SK-N-SH treated with all-trans-retinoic acid at 6 μM for 48 hours (cell line): ENCODE data around the gene TRIM50.

ENCODE experiments used
- GLIS3 ChIP-seq: fragments of 250-450 bp; sonication (Bioruptor Pico); IDR thresholded peaks from 2 replicates; pipeline ENCODE4 v1.5.0; 2020; ENCODE audit warnings: mild to moderate bottlenecking, moderate library complexity
- PPARA ChIP-seq: fragments of 250-450 bp; sonication (Bioruptor Pico); IDR thresholded peaks from 2 replicates; pipeline ENCODE4 v1.5.0; 2020; ENCODE audit warnings: mild to moderate bottlenecking, borderline replicate concordance
- TF ChIP-seq, protein P1 (sequence below): fragments of 250-450 bp; sonication (Bioruptor Pico); IDR thresholded peaks from 2 replicates; pipeline ENCODE4 v1.5.0; 2020; ENCODE audit warnings: mild to moderate bottlenecking, moderate library complexity

DNA sequence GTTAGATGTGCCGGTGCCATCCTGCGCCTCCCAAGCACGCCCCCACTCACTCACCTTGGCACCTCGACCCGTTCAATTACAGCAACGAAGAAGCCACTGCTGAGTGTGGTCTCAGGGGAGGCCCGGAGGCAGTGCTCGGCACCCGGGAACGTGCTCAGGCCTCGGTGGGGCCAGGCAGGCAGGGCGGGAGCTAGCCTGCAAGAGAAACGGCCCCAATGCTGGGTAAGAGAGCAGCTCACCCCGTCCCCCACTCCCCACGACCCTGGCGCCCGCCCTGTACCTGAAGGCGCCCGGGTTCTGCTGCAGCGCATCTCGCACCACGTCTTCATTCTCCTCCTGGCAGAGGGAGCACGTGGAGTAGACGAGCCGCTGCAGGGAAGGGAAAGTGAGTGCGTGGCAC lies 24.3 kb downstream of the TRIM50 start:
- no peak for TF ChIP-seq GLIS3 (CRISPR knock-in tag)
- TF ChIP-seq PPARA = no peak
- TF ChIP-seq, protein P1, sequence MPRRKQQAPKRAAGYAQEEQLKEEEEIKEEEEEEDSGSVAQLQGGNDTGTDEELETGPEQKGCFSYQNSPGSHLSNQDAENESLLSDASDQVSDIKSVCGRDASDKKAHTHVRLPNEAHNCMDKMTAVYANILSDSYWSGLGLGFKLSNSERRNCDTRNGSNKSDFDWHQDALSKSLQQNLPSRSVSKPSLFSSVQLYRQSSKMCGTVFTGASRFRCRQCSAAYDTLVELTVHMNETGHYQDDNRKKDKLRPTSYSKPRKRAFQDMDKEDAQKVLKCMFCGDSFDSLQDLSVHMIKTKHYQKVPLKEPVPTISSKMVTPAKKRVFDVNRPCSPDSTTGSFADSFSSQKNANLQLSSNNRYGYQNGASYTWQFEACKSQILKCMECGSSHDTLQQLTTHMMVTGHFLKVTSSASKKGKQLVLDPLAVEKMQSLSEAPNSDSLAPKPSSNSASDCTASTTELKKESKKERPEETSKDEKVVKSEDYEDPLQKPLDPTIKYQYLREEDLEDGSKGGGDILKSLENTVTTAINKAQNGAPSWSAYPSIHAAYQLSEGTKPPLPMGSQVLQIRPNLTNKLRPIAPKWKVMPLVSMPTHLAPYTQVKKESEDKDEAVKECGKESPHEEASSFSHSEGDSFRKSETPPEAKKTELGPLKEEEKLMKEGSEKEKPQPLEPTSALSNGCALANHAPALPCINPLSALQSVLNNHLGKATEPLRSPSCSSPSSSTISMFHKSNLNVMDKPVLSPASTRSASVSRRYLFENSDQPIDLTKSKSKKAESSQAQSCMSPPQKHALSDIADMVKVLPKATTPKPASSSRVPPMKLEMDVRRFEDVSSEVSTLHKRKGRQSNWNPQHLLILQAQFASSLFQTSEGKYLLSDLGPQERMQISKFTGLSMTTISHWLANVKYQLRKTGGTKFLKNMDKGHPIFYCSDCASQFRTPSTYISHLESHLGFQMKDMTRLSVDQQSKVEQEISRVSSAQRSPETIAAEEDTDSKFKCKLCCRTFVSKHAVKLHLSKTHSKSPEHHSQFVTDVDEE (CRISPR knock-in tag) = no peak
